AG08396 (cell line): ENCODE measurements around the gene CCDC70.
"Not testable (repeated sequence)": the region's sequence is repeated elsewhere in the genome, so short reads cannot be mapped to it uniquely, and the experiment has no call there.

Source experiments
- DNase-seq: peaks from one replicate; pipeline ENCODE4 v3.0.0; 2012; ENCODE audit warnings: low spot score, mixed read lengths

Gene CCDC70

GRCh38 chr13:51861723-51862300, at the start of gene CCDC70:
Gene CCDC70, plus strand, starts transcription at chr13:51861969. Its CDS starts 3,443 bp downstream, at chr13:51865412.
- no peak for DNase-seq

- DNase-seq = no peak
These were observed 47.7 kb upstream of the CCDC70 start for GRCh38 chr13:51814071-51814470.

- DNase-seq = peak; percentile 70
These were observed 46.7 kb upstream of the CCDC70 start for GRCh38 chr13:51814825-51815650.

GRCh38 chr13:51815848-51816247, 45.9 kb upstream of the CCDC70 start:
- no peak for DNase-seq

GRCh38 chr13:51816604-51817249, 45.0 kb upstream of the CCDC70 start:
- DNase-seq = no peak

GRCh38 chr13:51817717-51818116, 44.1 kb upstream of the CCDC70 start:
- no peak for DNase-seq

GRCh38 chr13:51818276-51818675, 43.5 kb upstream of the CCDC70 start:
- DNase-seq = no peak

GRCh38 chr13:51818781-51819511, 42.8 kb upstream of the CCDC70 start:
- DNase-seq = no peak

GRCh38 chr13:51819544-51819943, 42.2 kb upstream of the CCDC70 start:
- no peak for DNase-seq

- no peak for DNase-seq
These were observed 41.7 kb upstream of the CCDC70 start for GRCh38 chr13:51820016-51820597.

GRCh38 chr13:51821606-51822005, 40.2 kb upstream of the CCDC70 start:
- no peak for DNase-seq

GRCh38 chr13:51822106-51822815, 39.5 kb upstream of the CCDC70 start:
- no peak for DNase-seq

- DNase-seq = no peak
These were observed 38.4 kb upstream of the CCDC70 start for GRCh38 chr13:51823359-51823758.

GRCh38 chr13:51823863-51824262, 37.9 kb upstream of the CCDC70 start:
- DNase-seq = no peak

- not testable (repeated sequence) for DNase-seq
These were observed 37.1 kb upstream of the CCDC70 start for GRCh38 chr13:51824712-51825111.

GRCh38 chr13:51825165-51825592, 36.6 kb upstream of the CCDC70 start:
- DNase-seq = no peak

- DNase-seq = no peak
These were observed 36.0 kb upstream of the CCDC70 start for GRCh38 chr13:51825681-51826254.

- no peak for DNase-seq
These were observed 35.2 kb upstream of the CCDC70 start for GRCh38 chr13:51826606-51827005.

- DNase-seq = no peak
These were observed 34.5 kb upstream of the CCDC70 start for GRCh38 chr13:51827254-51827653.

- no peak for DNase-seq
These were observed 32.8 kb upstream of the CCDC70 start for GRCh38 chr13:51828730-51829567.
